Skeletal muscle cell (primary cell): ENCODE data around the gene ZNF202.
A peak's percentile ranks its signal among the peaks of the same experiment; 100 is the strongest.
"Not testable (repeated sequence)": the region's sequence is repeated elsewhere in the genome, so short reads cannot be mapped to it uniquely, and the experiment has no call there.

ENCODE experiments used
- DNase-seq: peaks from one replicate; pipeline ENCODE4 v3.0.0-alpha.2; 2010; ENCODE audit warnings: low read depth
- H3K4me3 ChIP-seq: 2 replicates; pipeline ENCODE4 v1.5.1; 2011; ENCODE audit warnings: low read depth, mild to moderate bottlenecking, control low read depth, low read length, moderate library complexity

ZNF202 gene

GRCh38 chr11:123741159-123742030 is at the start of gene ZNF202:
Gene ZNF202, minus strand, starts transcription at chr11:123741660. Its CDS starts 10,772 bp downstream, at chr11:123730888.
- peak within 1 kb of the TSS; percentile 80 for H3K4me3 ChIP-seq
- DNase-seq: peak; percentile 63

GRCh38 chr11:123783536-123783935 is 42.1 kb upstream of the ZNF202 start:
- DNase-seq: no peak
- H3K4me3 ChIP-seq: no peak overlapping the region

GRCh38 chr11:123778511-123778910 is 37.1 kb upstream of the ZNF202 start:
- no peak overlapping the region for H3K4me3 ChIP-seq
- no peak for DNase-seq

GRCh38 chr11:123775715-123776549 is 34.5 kb upstream of the ZNF202 start:
- no peak for DNase-seq
- no peak overlapping the region for H3K4me3 ChIP-seq

- no peak for DNase-seq
Measured at GRCh38 chr11:123775289-123775688, 33.8 kb upstream of the ZNF202 start.

GRCh38 chr11:123773959-123774358 is 32.5 kb upstream of the ZNF202 start:
- DNase-seq: no peak
- H3K4me3 ChIP-seq: no peak overlapping the region

More at GRCh38 chr11:123775289-123775688, 33.8 kb upstream of the ZNF202 start:
- no peak overlapping the region for H3K4me3 ChIP-seq

GRCh38 chr11:123773026-123773425 is 31.6 kb upstream of the ZNF202 start:
- no peak overlapping the region for H3K4me3 ChIP-seq
- no peak for DNase-seq

- no peak for DNase-seq
- H3K4me3 ChIP-seq: no peak overlapping the region
Measured at GRCh38 chr11:123771664-123772063, 30.2 kb upstream of the ZNF202 start.

- H3K4me3 ChIP-seq: no peak overlapping the region
Measured at GRCh38 chr11:123770712-123771111, 29.3 kb upstream of the ZNF202 start.

GRCh38 chr11:123765601-123766000 is 24.1 kb upstream of the ZNF202 start:
- no peak for DNase-seq
- H3K4me3 ChIP-seq: no peak overlapping the region

More at GRCh38 chr11:123770712-123771111, 29.3 kb upstream of the ZNF202 start:
- DNase-seq: no peak

- no peak overlapping the region for H3K4me3 ChIP-seq
- no peak for DNase-seq
Measured at GRCh38 chr11:123762422-123762821, 21.0 kb upstream of the ZNF202 start.

GRCh38 chr11:123760894-123761293 is 19.4 kb upstream of the ZNF202 start:
- H3K4me3 ChIP-seq: no peak overlapping the region
- DNase-seq: no peak

- no peak overlapping the region for H3K4me3 ChIP-seq
- no peak for DNase-seq
Measured at GRCh38 chr11:123757976-123758375, 16.5 kb upstream of the ZNF202 start.

GRCh38 chr11:123755813-123756212 is 14.4 kb upstream of the ZNF202 start:
- no peak overlapping the region for H3K4me3 ChIP-seq
- no peak for DNase-seq

- H3K4me3 ChIP-seq: no peak overlapping the region
- DNase-seq: no peak
Measured at GRCh38 chr11:123755344-123755743, 13.9 kb upstream of the ZNF202 start.

- no peak for DNase-seq
- H3K4me3 ChIP-seq: no peak within 1 kb of the TSS
Measured at GRCh38 chr11:123754101-123754568, 12.7 kb upstream of the ZNF202 start, which contains the start of gene OR6X1. Gene OR6X1, minus strand, starts transcription at chr11:123754518. Its CDS starts 0 bp downstream, at chr11:123754518.

GRCh38 chr11:123753110-123753509 is 11.7 kb upstream of the ZNF202 start:
- no peak overlapping the region for H3K4me3 ChIP-seq
- DNase-seq: no peak

- no peak for DNase-seq
- no peak overlapping the region for H3K4me3 ChIP-seq
Measured at GRCh38 chr11:123751781-123752180, 10.3 kb upstream of the ZNF202 start.

- not testable (repeated sequence) for DNase-seq, H3K4me3 ChIP-seq
Measured at GRCh38 chr11:123748349-123748748, 6.9 kb upstream of the ZNF202 start.
